Erythroblast (primary cell): ENCODE results near the gene JARID2.
A peak's percentile ranks its signal among the peaks of the same experiment; 100 is the strongest.

Experiments used
- DNase-seq, 2 experiments: peaks; one replicate each; lab custom pipeline; 2025; lab: John Stamatoyannopoulos, UW
- GATA1 ChIP-seq: IDR thresholded peaks from 2 replicates; pipeline ENCODE4 v1.6.1; 2011; ENCODE audit warnings: low read depth, mild to moderate bottlenecking, control low read depth, low read length, moderate library complexity
- POLR2A ChIP-seq: IDR thresholded peaks from 2 replicates; pipeline ENCODE4 v1.6.1; 2011; ENCODE audit warnings: mild to moderate bottlenecking, low read length

Gene JARID2

DNA sequence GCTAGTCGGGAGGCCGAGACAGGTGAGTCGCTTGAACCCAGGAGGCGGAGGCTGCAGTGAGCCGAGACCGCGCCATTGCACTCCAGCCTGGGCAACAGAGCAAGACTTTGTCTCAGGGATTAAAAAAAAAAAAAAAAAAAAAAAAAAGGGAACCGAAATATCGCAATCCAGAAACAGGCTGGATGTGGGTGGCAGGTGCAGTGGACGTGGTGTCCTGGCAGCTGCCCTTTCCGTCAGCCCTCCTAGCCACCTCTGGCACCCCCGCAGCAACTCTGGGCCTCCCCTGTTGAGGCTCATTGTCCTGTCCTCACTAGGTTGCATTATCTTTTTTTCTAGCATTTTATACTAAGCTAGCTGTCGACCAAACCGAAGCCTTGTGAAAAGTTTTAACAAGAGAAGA is 303.5 kb downstream of the JARID2 start:
- no peak for TF ChIP-seq GATA1
- no peak for TF ChIP-seq POLR2A
- DNase-seq, result no peak

DNA sequence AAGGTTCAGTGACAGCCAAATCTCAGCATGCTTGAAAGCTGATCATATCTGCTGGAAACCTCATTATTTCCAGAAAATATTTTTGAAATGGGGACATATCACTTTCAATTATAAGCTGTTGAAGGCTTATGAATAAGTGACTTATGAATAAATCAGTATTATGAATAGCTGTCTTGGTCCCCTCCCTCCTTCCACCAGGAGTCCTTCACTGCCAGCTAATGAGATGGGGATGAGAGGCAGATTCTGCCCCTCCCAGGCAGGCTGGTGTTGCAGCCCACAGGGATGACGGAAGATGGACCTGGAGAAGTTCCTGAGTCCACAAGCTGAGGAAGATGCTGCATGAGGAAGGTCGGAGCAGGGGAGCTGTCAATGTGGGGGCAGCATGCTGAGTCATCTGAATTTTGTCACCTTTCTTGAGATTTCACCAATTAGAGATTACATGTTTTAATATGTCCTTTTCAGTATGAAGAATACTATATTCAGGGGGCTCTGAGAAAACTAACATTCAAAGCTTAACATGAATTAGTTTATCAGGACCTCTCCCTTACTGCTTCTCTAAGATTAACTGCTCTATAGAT is 304.8 kb downstream of the JARID2 start:
- DNase-seq, result no peak
- TF ChIP-seq GATA1 (no peak), POLR2A (no peak)

DNA sequence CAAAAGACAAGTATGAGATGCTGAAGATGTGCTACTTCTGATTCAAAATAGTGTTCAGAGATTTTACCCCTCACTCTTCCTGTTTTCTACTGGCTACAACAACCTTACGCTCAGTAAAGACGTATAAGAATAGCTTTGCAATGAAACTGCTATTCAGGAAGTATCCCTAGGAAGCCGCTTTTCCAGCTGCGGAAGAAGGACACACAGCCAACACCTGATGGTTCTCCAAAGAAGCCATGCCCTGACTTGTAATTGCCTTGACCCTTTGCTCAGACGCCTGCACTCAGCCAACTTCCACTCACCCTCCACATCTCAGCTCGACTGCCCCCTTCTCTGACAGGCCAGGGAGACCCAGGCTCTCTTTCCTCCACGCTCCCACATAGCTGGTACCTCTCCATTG is 305.4 kb downstream of the JARID2 start:
- DNase-seq, result no peak
- no peak for TF ChIP-seq GATA1
- TF ChIP-seq POLR2A, result no peak

DNA sequence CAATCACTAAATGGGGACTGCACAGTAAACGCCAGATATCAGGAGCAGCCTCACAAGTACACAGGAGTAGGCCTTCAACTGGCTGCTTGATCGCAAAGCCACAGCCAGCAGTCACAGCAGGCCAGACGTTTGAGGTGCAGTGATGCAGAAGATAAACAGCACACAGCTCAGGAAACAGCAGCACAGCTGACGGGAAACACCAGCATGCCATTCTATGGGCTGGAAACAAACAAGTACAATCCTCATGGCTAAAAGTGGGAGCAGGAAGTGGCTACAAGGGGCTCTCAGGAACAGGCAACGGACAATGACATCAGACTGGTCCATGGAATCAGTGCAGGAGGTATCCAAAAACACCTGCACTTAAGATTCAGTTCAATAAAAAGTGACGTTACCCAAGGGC is 305.9 kb downstream of the JARID2 start:
- no peak for DNase-seq
- TF ChIP-seq GATA1 (no peak), POLR2A (no peak)

DNA sequence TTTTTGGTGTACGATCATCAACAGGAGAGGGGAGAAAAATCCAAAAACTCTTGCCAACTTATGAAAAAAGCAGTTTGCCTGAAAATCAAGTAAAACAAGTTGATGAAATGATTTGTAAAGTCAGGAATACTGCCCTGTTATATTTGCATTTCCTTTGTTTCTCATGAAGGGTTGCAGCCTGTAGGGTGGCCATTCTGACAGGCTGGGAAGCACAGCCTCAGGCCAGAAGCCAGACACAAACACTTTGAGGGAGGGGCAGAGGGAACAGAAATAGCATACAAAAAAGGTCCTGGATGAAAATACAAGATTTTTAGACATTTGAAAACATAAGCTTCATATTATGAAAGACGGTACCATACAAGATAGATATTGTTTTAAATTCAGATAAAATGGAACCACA is 307.2 kb downstream of the JARID2 start:
- DNase-seq, result no peak
- TF ChIP-seq GATA1, result no peak
- TF ChIP-seq POLR2A, result no peak

DNA sequence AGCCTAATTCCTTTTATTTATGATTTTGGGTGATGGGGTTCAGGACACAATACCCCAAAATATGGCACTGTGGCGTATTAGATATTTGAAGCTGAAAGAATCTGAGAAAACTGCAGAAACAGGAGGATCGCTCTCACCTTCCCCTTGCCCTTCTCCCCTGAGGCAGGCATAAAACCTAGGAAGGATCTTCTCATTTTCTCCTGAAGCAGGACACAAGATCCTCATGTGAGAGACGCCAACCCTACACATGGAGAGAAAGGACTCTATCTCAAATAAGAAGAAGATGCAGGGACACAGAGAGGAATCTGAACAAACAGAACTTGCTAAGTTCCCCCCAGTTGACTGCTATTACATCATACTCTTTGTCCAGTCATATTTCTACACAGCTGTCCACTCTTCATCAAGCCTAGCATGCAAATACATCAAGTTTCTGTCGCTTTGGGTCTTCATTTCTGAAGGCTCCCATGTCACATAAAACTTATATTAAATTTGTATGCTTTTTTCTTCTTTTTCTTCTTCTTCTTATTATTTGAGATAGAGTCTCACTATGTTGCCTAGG is 307.9 kb downstream of the JARID2 start:
- DNase-seq, result no peak
- TF ChIP-seq POLR2A (no peak), GATA1 (no peak)

DNA sequence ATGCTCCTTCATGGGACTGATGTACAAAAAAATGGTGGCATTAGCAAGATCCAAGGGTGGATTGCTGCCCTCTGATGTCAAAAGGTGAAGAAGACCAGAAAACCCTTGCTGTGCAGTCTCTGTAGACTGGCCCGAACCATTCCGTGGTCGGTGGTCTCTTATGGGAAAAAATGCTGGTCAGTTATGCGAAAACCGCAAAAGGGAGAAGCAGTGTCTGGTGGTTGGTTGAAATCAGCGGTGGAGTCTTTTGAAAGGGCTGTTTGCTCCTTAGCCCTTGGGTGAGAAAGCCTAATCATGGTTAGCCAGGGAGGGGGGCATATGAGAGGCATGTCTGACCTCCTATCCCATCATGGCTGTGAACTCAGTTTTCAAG is 308.8 kb downstream of the JARID2 start:
- TF ChIP-seq GATA1 (no peak), POLR2A (no peak)

DNA sequence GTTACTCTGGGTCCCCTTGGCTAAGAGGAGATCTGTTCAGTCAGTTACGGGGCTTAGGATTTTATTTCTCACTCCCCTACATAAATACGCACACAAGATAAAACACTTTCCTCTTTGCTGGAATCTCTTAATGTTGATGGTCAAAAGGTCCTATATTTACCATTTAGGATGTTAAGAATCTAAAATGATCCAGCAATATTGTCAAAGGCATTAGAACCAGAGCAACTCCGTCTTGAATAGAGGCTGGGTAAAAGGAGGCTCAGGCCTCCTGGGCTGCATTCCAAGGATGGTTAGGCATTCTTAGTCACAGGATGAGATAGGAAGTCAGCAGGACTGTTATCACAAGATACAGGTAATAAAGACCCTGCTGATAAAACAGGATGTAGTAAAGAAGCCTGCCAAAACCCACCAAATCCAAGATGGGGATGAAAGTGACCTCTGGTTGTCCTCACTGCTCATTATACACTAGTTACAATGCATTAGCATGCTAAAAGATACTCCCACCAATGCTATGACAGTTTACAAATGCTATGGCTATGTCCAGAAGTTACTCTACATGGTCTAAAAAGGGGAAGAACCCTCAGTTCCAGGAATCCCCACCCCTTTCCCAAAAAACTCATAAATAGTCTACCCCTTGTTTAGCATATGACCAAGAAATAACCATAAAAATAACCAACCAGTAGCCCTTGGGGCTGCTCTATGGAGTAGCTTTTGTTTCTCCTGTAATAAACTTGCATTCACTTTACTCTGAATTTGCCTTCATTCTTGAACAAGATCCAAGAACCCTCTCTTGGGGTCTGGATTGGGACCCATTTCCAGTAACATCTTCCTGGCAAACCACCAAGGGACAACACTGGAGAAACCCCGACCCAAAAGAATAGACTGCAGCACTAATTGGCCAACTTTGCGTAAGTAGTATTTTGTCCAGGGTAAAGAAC is 309.5 kb downstream of the JARID2 start:
- peak; percentile 8 to 31 for DNase-seq
- TF ChIP-seq GATA1 (no peak), POLR2A (no peak)

More for the DNA sequence above, 308.8 kb downstream of the JARID2 start:
- no peak for DNase-seq

DNA sequence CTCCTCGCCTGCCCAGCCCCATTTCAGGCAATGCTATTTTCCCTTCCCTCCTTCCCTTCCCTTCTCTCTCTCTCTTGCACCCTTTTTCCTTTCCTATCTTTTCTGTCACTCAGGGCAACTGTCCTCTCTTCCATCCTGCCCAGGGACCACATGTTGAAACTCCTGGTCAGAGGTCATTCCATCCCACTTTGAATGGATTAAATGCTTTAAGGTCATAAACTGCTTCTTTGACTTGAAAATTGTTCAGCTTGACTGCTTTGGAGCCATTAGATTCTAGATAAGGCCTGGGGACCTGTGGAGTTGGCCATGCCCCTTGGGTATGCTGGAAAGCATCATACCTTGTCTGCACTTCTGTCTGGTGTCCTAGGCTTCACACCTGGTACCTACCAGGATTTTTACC is 310.8 kb downstream of the JARID2 start:
- no peak for TF ChIP-seq POLR2A
- no peak for TF ChIP-seq GATA1
- no peak for DNase-seq

DNA sequence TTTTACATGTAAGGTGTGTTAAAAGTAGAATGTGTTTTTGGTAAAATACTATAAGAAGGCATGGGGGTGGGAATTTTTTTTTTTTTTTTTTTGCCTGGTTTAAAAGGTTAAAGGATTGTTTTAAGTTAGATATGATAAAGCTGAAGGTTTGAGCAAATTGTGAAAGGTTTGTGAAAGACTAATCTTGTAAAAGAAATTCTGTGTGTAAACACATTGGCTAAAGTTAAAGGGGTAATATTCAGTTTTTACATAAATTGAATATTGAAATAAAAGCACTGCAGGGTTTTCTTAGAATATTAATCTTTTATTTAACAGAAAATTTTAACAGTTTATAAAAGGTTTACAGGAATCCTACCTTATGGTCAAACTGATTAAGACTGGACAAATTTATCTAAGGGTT is 311.3 kb downstream of the JARID2 start:
- no peak for DNase-seq
- TF ChIP-seq GATA1 (no peak), POLR2A (no peak)

DNA sequence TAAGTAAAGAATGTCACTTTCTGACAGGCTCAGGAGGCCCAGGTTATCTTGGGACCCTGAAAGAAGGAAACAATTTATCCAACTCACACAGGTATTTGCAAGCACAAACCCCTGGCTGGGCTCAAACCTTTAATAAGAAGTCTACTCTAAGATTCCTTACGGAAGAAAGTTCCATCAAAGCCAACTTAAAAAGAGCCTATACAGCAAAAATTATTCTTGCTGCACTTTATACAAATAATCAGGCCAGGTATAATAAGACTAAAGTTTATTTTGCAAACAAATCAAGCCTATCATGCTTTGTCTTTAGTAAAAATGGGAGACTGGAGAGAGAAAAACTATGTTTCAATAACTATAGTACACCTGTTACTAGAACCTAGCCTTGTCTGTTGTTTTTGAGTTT is 314.8 kb downstream of the JARID2 start:
- DNase-seq, result no peak
- TF ChIP-seq POLR2A (no peak), GATA1 (no peak)

DNA sequence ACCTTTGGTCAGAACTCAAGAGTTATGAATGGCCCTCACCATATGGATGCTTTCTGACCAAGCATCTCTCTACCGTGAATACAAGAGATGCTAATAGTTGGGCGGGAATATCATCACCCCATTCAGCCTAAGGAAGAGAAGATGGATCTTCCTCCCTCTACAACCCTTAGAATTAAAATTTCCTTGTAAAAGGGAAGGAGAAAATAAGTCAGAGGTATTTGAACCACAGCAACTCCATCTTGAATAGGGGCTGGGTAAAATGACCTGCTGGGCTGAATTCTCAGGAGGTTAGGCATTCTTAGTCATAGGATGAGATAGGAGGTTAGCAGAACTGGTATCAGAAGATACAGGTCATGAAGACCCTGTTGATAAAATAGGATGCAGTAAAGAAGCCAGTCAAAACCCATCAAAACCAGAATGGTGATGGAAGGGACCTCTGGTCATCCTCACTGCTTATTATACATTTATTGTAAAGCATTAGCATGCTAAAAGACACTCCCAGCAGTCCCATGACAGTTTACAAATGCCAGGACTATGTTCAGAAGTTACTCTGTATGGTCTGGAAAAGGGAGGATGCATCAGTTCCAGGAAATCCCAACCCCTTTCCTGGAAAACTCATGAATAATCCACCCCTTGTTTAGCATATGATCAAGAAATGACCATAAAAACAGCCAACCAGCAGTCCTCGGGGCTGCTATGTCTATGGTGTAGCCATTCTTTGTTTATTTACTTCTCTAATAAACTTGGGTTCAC is 315.8 kb downstream of the JARID2 start:
- TF ChIP-seq GATA1 (no peak), POLR2A (no peak)

DNA sequence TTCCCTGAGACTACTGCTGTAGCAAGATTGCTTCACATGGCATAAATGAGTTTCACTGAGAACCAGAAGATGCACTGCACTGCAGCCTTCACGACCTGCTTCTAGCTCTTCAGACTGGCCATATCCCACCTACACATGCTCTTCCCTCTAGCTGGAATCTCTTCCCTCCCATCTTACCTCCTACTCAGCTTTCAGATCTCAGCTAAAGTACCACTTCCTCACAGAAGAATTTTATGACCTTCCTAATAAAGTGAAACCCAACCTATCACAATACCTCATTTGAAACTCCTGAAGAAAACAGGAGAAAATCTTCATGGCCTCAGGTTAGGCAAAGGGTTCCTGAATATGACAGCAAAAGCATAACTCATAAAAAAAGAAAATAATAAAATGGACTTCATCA is 317.1 kb downstream of the JARID2 start:
- TF ChIP-seq GATA1 (no peak), POLR2A (no peak)

More for the DNA sequence above, 315.8 kb downstream of the JARID2 start:
- no peak for DNase-seq

More for the DNA sequence above, 317.1 kb downstream of the JARID2 start:
- no peak for DNase-seq
